ENCODE measurements around the gene PRSS23.
"Not testable (repeated sequence)": the region's sequence is repeated elsewhere in the genome, so short reads cannot be mapped to it uniquely, and the experiment has no call there.

The PRSS23 gene

DNA sequence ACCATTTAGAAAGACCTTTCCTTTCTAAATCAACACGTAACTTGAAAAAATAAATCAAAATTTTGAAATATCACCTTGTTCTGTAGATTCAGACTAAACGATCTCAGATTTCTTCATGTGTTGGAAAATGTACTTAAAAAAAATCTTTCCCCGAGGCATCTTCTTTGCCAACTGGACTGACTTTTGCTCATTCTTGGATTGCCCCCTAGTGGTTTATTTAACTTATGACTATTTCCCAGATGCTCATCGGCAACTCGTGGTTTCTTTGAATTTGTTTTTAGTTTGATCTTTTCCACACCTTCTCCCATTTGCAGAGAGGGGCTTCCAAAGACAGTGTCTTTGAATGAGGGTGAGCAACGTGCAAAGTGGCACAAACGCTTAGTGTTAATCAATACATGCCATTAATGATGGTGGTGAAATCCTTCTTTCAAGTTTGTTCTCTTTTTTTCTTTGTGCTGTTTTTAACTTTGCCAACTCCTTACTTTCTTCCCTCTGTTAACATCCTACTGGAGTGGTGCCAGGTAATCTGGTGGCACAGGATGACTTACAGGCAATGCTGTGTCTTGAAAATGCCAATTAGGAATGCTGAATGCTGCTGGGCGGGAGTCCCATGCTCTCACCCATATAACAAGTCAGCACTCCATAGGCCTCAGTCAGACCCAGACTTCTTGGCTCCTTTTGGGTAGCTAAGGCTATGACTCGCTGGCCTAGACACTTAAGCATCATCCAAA, 18.3 kb downstream of the PRSS23 start:
- no peaks in the 10 kb centered on the region for H3K4me1 ChIP-seq (ENCODE audit: control insufficient read depth in 1 of 2, insufficient read depth in 1 of 2, low read depth in 1 of 2, low read length in 1 of 2)
- H3K27me3 ChIP-seq = peaks cover 8% of the 10 kb centered on the region
- no peak overlapping the region for H3K27ac ChIP-seq
- H3K4me3 ChIP-seq (ENCODE audit: low read depth in 1 of 2, low read length in 1 of 2) = no peak overlapping the region
- no peaks in the 10 kb centered on the region for H3K9me3 ChIP-seq
- H3K36me3 ChIP-seq = no peaks in the 10 kb centered on the region
- TF ChIP-seq, protein P1, sequence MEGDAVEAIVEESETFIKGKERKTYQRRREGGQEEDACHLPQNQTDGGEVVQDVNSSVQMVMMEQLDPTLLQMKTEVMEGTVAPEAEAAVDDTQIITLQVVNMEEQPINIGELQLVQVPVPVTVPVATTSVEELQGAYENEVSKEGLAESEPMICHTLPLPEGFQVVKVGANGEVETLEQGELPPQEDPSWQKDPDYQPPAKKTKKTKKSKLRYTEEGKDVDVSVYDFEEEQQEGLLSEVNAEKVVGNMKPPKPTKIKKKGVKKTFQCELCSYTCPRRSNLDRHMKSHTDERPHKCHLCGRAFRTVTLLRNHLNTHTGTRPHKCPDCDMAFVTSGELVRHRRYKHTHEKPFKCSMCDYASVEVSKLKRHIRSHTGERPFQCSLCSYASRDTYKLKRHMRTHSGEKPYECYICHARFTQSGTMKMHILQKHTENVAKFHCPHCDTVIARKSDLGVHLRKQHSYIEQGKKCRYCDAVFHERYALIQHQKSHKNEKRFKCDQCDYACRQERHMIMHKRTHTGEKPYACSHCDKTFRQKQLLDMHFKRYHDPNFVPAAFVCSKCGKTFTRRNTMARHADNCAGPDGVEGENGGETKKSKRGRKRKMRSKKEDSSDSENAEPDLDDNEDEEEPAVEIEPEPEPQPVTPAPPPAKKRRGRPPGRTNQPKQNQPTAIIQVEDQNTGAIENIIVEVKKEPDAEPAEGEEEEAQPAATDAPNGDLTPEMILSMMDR (IDR thresholded peaks at IDR 0.05) = no peak

- not testable (repeated sequence) for H3K4me1 ChIP-seq (ENCODE audit: control insufficient read depth in 1 of 2, insufficient read depth in 1 of 2, low read depth in 1 of 2, low read length in 1 of 2); H3K27me3 ChIP-seq; H3K27ac ChIP-seq; H3K36me3 ChIP-seq; H3K9me3 ChIP-seq; H3K4me3 ChIP-seq (ENCODE audit: low read depth in 1 of 2, low read length in 1 of 2)
Measured at GRCh38 chr11:86824139-86824538, 23.8 kb downstream of the PRSS23 start.

- not testable (repeated sequence) for H3K4me1 ChIP-seq (ENCODE audit: control insufficient read depth in 1 of 2, insufficient read depth in 1 of 2, low read depth in 1 of 2, low read length in 1 of 2); H3K27me3 ChIP-seq; H3K9me3 ChIP-seq; H3K4me3 ChIP-seq (ENCODE audit: low read depth in 1 of 2, low read length in 1 of 2); H3K27ac ChIP-seq; H3K36me3 ChIP-seq
Measured at GRCh38 chr11:86834376-86834775, 34.0 kb downstream of the PRSS23 start.

DNA sequence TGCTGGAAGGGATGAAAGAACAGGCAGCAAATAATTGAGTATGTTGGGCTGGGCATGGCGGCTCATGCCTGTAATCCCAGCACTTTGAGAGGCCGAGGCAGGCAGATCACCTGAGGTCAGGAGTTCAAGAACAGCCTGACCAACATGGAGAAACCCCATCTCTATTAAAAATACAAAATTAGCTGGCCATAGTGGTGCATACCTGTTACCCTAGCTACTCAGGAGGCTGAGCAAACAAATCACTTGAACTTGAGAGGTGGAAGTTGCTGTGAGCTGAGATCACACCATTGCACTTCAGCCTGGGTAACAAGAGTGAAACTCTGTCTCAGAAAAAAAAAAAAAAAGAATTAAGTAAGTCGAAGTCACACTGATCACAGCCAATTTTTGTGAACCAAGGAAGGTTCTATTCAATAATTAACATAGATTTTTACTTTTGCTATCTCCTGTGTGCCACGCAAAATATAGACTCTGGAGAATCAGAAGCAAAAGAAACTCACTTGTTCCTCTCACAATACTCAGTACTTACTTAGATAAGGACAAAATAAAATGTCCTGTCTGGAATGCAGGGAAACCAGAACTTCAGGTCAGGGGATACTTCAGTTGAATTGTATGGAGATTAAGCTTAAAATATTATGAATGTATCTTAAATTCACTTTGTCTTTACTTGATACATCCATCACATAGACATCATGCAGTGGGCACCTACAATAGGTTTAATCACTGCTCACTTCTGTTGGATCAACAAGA, 44.6 kb downstream of the PRSS23 start:
- H3K4me1 ChIP-seq (ENCODE audit: control insufficient read depth in 1 of 2, insufficient read depth in 1 of 2, low read depth in 1 of 2, low read length in 1 of 2); H3K9me3 ChIP-seq; H3K27me3 ChIP-seq; H3K27ac ChIP-seq; H3K4me3 ChIP-seq (ENCODE audit: low read depth in 1 of 2, low read length in 1 of 2); H3K36me3 ChIP-seq: not testable (repeated sequence)

DNA sequence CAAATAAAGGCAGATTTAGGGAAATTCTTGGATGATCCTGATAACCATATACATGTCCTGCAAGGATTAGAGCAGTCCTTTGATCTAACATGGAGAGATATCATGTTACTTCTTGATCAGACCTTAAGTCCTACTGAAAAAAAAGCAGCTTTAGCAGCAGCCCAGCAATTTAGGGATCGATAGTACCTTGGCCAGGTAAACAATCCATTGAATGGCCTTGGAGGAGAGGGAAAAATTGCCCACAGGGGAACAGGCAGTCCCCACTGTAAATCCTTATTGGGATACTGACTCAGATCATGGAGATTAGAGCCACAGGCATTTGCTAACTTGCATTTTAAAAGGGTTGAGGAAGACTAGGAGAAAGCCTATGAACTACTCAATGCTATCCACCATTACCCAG, 47.8 kb downstream of the PRSS23 start:
- TF ChIP-seq, protein P1 (IDR thresholded peaks at IDR 0.05) = no peak
- H3K36me3 ChIP-seq = no peaks in the 10 kb centered on the region
- no peaks in the 10 kb centered on the region for H3K27me3 ChIP-seq
- no peak overlapping the region for H3K4me3 ChIP-seq (ENCODE audit: low read depth in 1 of 2, low read length in 1 of 2)
- no peaks in the 10 kb centered on the region for H3K9me3 ChIP-seq
- no peak overlapping the region for H3K27ac ChIP-seq
- no peaks in the 10 kb centered on the region for H3K4me1 ChIP-seq (ENCODE audit: control insufficient read depth in 1 of 2, insufficient read depth in 1 of 2, low read depth in 1 of 2, low read length in 1 of 2)

- Histone ChIP-seq H3K27ac (no peak overlapping the region), H3K36me3 (no peaks in the 10 kb centered on the region), H3K9me3 (no peaks in the 10 kb centered on the region), H3K27me3 (no peaks in the 10 kb centered on the region), H3K4me1 (ENCODE audit: control insufficient read depth in 1 of 2, insufficient read depth in 1 of 2, low read depth in 1 of 2, low read length in 1 of 2) (no peaks in the 10 kb centered on the region), H3K4me3 (ENCODE audit: low read depth in 1 of 2, low read length in 1 of 2) (no peak overlapping the region)
- TF ChIP-seq, protein P1 (IDR thresholded peaks at IDR 0.05) = no peak
Measured at GRCh38 chr11:86849679-86850078, 49.3 kb downstream of the PRSS23 start.

All from neutrophil (primary cell).